Stomach (tissue), 9 donors: ENCODE measurements around the gene RASGRP2. TPM values are rescaled to one million over a fixed set of nuclear protein-coding genes. Genes with fewer than 3 reads are reported as not detected.

ENCODE experiments used
- DNase-seq, 2 donors: peaks; one replicate each; pipeline versions ENCODE4 v3.0.0 to v3.0.0-alpha.2; 2013 to 2019
- H3K27ac ChIP-seq, 5 donors: fragments of 200-600 bp in 4 of 5; sonication (generic) in 4 of 5; one replicate each; pipeline ENCODE4 v1.5.1; 2013 to 2019; ENCODE audit warnings: mild to moderate bottlenecking in 1 of 5, moderate library complexity in 1 of 5
- H3K27me3 ChIP-seq, 3 donors: fragments of 200-600 bp; sonication (generic); one replicate each; pipeline ENCODE4 v1.5.1; 2017 to 2019; ENCODE audit warnings: mixed run types in 1 of 3
- H3K36me3 ChIP-seq, 4 donors: fragments of 200-600 bp; sonication (generic); 1 replicate in 3 of 4; 2 replicates in 1 of 4; pipeline ENCODE4 v1.5.1; 2016 to 2019
- H3K4me1 ChIP-seq, 4 donors: fragments of 200-600 bp; sonication (generic); one replicate each; pipeline ENCODE4 v1.5.1; 2016 to 2019
- H3K4me3 ChIP-seq, 4 donors: fragments of 200-600 bp; sonication (generic) in 3 of 4; one replicate each; pipeline ENCODE4 v1.5.1; 2016 to 2019; ENCODE audit warnings: mild to moderate bottlenecking in 1 of 4
- H3K9me3 ChIP-seq, 4 donors: fragments of 200-600 bp; sonication (generic); one replicate each; pipeline ENCODE4 v1.5.1; 2016 to 2019
- CTCF ChIP-seq, 7 experiments: fragments of 450-650 bp in 4 of 7; fragments of 200-600 bp in 3 of 7; sonication (generic) in 3 of 7; IDR thresholded peaks; one replicate each; pipeline ENCODE4 v1.5.1; 2016 to 2019; ENCODE audit warnings: antibody characterized with exemption in 7 of 7, control low read depth in 2 of 7, mild to moderate bottlenecking in 1 of 7
- EP300 ChIP-seq: sonication (generic); formaldehyde crosslinking; IDR thresholded peaks from one replicate; pipeline ENCODE4 v1.6.1; 2017; ENCODE audit warnings: antibody characterized with exemption
- POLR2A ChIP-seq, 4 donors: fragments of 450-650 bp; IDR thresholded peaks; one replicate each; pipeline ENCODE4 v1.6.1; 2016; ENCODE audit warnings: antibody characterized with exemption in 4 of 4, control low read depth in 2 of 4, mild to moderate bottlenecking in 1 of 4, moderate library complexity in 1 of 4
- POLR2AphosphoS5 ChIP-seq, 3 donors: sonication (generic); formaldehyde crosslinking; IDR thresholded peaks; one replicate each; pipeline ENCODE4 v1.6.1; 2016; ENCODE audit warnings: antibody characterized with exemption in 3 of 3
- WGBS, 5 donors: extraction: QIAGEN DNeasy Blood & Tissue Kit in 3 of 5; methylation state at CpG; one replicate each; pipeline versions ENCODE4 v1.1.5 to v1.1.7; 2013 to 2018; 5-methylcytosine and 5-hydroxymethylcytosine counted together
- intact Hi-C: fragments of 100-400 bp; cut with DNase I; formaldehyde crosslinking; loops from one replicate; pipeline ENCODE4 v1.15.1; 2023; ENCODE audit warnings: low total_unique reads
- polyA plus RNA-seq, 3 donors: library from polyadenylated mRNA; stranded (reverse); fragments of 200-250 nt; gene quantifications; one replicate each; pipeline ENCODE4 v1.2.3, GENCODE V29; 2013
- total RNA-seq, 5 donors: library from RNA; depleted of rRNA; stranded (reverse); fragments of >200 nt; gene quantifications; one replicate each; pipeline versions ENCODE4 v1.1.0 to v1.2.3, GENCODE V29; 2014 to 2016
- donor health status: healthy with polysubstance abuse.
- donor health status: Bipolar disorder and iron deficiency.
- donor health status: healthy.

RASGRP2 gene
- total and polyA plus RNA-seq, 8 donors: 5.3 to 60.8 (median 11.3) TPM

DNA sequence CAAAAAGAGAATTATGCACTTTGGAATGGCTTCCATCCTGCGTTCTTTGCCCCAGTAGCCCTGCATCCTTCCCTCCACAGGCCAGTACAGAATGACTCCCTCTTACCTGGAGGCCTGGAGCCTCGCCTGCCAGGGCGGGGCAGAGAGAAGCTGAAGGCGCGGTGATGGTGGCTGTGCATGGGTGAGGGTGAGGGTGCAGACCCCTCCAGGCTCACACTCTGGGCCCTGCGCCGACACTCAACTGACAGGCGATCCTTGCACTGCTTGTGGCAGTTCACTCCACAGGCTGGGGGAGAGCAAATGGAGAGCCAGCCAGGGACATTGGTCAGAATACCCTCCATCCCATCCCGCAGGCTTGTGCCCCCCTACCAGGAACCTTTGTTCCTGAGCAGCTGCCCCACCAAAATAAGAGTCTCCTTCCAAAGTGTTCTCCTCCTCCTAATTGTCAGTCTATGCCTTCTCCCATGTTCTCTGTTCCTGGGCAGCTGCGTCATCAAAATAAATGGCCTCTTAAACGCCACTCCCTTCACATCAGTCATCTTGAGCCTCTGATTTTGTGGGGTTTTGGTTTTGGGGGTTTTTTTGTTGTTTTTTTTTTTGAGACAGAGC, 15.1 kb downstream of the RASGRP2 start:
- 88 to 92% (median 89%) methylated on average over 11 of the region's 11 CpGs for WGBS, 5 donors

GRCh38 chr11:64726867-64727530, 16.9 kb downstream of the RASGRP2 start:
- H3K36me3 ChIP-seq: peaks cover 0 to 40% (median 11%) of the 10 kb centered on the region in 4 donors
- no peak overlapping the region for H3K4me3 ChIP-seq
- peaks cover 0 to 20% (median 14%) of the 10 kb centered on the region in 4 donors for H3K4me1 ChIP-seq
- H3K27ac ChIP-seq: no peak overlapping the region
- H3K9me3 ChIP-seq: no peaks in the 10 kb centered on the region
- H3K27me3 ChIP-seq: peaks cover 0 to 20% (median 16%) of the 10 kb centered on the region in 3 donors
- DNase-seq: no peak
- intact Hi-C loops: no loop called here
- 60 to 72% (median 65%) methylated on average over 7 of the region's 7 CpGs for WGBS, 5 donors
- no peak for TF ChIP-seq POLR2AphosphoS5 (IDR thresholded peaks at IDR 0.05)
- TF ChIP-seq EP300: no peak
- no peak for TF ChIP-seq CTCF (IDR thresholded peaks at IDR 0.05)
- TF ChIP-seq POLR2A (IDR thresholded peaks at IDR 0.05): no peak

More for the DNA sequence above, 15.1 kb downstream of the RASGRP2 start:
- DNase-seq: no peak
- intact Hi-C loops: no loop called here
- Histone ChIP-seq H3K36me3 (peaks cover 0 to 55% (median 16%) of the 10 kb centered on the region in 4 donors), H3K27me3 (peaks cover 0 to 9% (median 6%) of the 10 kb centered on the region in 3 donors), H3K27ac (no peak overlapping the region), H3K9me3 (no peaks in the 10 kb centered on the region), H3K4me3 (no peak overlapping the region), H3K4me1 (peaks cover 0 to 8% (median 3%) of the 10 kb centered on the region in 4 donors)
- TF ChIP-seq POLR2A (IDR thresholded peaks at IDR 0.05) (no peak), CTCF (IDR thresholded peaks at IDR 0.05) (no peak)

GRCh38 chr11:64726211-64726641, 17.7 kb downstream of the RASGRP2 start:
- Histone ChIP-seq H3K27me3 (peaks cover 0 to 27% (median 23%) of the 10 kb centered on the region in 3 donors), H3K9me3 (no peaks in the 10 kb centered on the region), H3K36me3 (peaks cover 0 to 34% (median 9%) of the 10 kb centered on the region in 4 donors), H3K4me1 (peaks cover 0 to 20% (median 14%) of the 10 kb centered on the region in 4 donors), H3K27ac (no peak overlapping the region), H3K4me3 (no peak overlapping the region)
- TF ChIP-seq POLR2A (IDR thresholded peaks at IDR 0.05) (no peak), POLR2AphosphoS5 (IDR thresholded peaks at IDR 0.05) (no peak), CTCF (IDR thresholded peaks at IDR 0.05) (no peak), EP300 (no peak)
- intact Hi-C loops: no loop called here
- 25 to 54% (median 43%) methylated on average over 5 to 9 of the region's 9 CpGs for WGBS, 5 donors
- peak in 1 of 2 donors; percentile 31 for DNase-seq

- WGBS, 5 donors: 67 to 71% (median 70%) methylated on average over 7 of the region's 7 CpGs
- H3K27ac ChIP-seq: no peak overlapping the region
- TF ChIP-seq CTCF (IDR thresholded peaks at IDR 0.05) (no peak), POLR2A (IDR thresholded peaks at IDR 0.05) (no peak), POLR2AphosphoS5 (IDR thresholded peaks at IDR 0.05) (no peak), EP300 (no peak)
- peaks cover 0 to 36% (median 24%) of the 10 kb centered on the region in 3 donors for H3K27me3 ChIP-seq
- H3K4me3 ChIP-seq: no peak overlapping the region
- H3K36me3 ChIP-seq: peaks cover 0 to 24% (median 4%) of the 10 kb centered on the region in 4 donors
- DNase-seq: peak in 1 of 2 donors; percentile 15
- H3K9me3 ChIP-seq: no peaks in the 10 kb centered on the region
- intact Hi-C loops: no loop called here
- H3K4me1 ChIP-seq: peaks cover 0 to 18% (median 12%) of the 10 kb centered on the region in 4 donors
Observed at GRCh38 chr11:64724863-64725532, 18.9 kb downstream of the RASGRP2 start.
